ENCODE data around the gene FRMPD1.
A peak's percentile ranks its signal among the peaks of the same experiment; 100 is the strongest.

Gene FRMPD1

GRCh38 chr9:37696528-37696927, 45.8 kb downstream of the FRMPD1 start:
- TF ChIP-seq CTCF (IDR thresholded peaks at IDR 0.05) = no peak
- no peak for TF ChIP-seq ZFX (IDR thresholded peaks at IDR 0.05; ENCODE audit: borderline replicate concordance)
- H3K27ac ChIP-seq = no peak overlapping the region

DNA sequence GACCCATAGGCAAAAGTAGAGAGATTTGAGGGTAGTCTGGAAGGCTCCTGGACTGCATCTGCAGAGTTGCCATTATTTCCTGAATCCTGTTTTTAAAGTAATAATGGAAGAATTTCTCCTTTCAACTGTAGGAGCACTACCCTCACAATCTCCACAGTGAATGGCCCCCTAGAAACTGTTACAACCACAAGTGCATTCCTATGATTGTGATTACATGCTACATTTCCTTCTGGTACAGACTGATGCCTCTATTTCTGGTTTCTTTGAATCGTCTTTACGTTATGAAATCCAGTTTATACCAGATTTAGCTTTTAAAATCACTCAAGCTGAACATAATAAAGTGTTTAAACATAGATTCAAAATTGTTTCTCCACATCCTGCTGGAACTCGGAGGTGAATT, 49.4 kb downstream of the FRMPD1 start:
- peak overlapping the region; percentile 70 for H3K27ac ChIP-seq
- TF ChIP-seq CTCF (IDR thresholded peaks at IDR 0.05) (no peak), ZFX (IDR thresholded peaks at IDR 0.05; ENCODE audit: borderline replicate concordance) (no peak)

DNA sequence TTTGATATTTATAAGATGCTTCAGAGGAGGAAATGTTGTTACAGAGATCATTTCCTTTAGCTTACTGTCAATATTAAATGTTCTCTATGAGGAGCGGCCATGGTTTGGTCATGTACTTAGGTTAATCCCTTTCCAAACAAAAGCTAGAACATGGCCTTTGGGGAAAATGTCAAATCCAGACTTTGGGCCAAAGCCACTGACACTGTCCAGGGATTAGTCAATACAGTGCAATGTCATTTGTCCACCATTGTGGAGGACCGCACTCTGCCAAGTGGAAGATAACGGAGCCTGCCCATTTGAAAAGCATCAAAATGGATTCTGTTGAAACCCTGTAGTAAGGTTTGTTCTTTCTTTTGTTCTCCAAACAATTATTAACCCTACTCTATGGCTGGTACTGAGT, 50.1 kb downstream of the FRMPD1 start:
- TF ChIP-seq ZFX (IDR thresholded peaks at IDR 0.05; ENCODE audit: borderline replicate concordance) = no peak
- TF ChIP-seq CTCF (IDR thresholded peaks at IDR 0.05) = no peak
- peak overlapping the region; percentile 70 for H3K27ac ChIP-seq

GRCh38 chr9:37705787-37706186, 55.0 kb downstream of the FRMPD1 start:
- no peak for TF ChIP-seq CTCF (IDR thresholded peaks at IDR 0.05)
- no peak for TF ChIP-seq ZFX (IDR thresholded peaks at IDR 0.05; ENCODE audit: borderline replicate concordance)
- no peak overlapping the region for H3K27ac ChIP-seq

- no peak overlapping the region for H3K27ac ChIP-seq
- TF ChIP-seq CTCF (IDR thresholded peaks at IDR 0.05) (no peak), ZFX (IDR thresholded peaks at IDR 0.05; ENCODE audit: borderline replicate concordance) (no peak)
Observed at GRCh38 chr9:37706290-37706689, 55.5 kb downstream of the FRMPD1 start.

DNA sequence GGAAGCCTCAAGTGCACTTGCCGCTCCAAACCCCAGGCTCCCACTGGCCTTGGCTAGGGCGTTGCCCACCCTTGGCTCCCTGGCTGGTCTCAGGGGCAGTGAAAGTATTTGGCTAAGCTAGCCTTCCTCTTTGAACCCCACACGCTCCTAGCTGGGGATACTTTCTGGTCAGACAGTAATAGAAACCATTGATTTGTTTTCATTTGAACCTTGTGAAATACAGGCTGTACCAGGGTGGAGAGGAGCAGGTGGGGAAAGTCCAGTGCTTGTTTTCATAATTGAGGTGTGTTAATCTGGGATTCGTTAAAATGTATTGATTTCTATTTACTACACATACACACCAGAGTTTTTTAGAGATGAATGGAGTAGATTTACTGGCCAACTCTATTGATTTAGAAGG, 57.0 kb downstream of the FRMPD1 start:
- TF ChIP-seq CTCF (IDR thresholded peaks at IDR 0.05) (no peak), ZFX (IDR thresholded peaks at IDR 0.05; ENCODE audit: borderline replicate concordance) (no peak)
- no peak overlapping the region for H3K27ac ChIP-seq

GRCh38 chr9:37710046-37710445, 59.3 kb downstream of the FRMPD1 start:
- H3K27ac ChIP-seq = no peak overlapping the region
- no peak for TF ChIP-seq CTCF (IDR thresholded peaks at IDR 0.05)

Data from 22Rv1 (cell line).